GM12891 (cell line): ENCODE measurements around the gene S100A6.
"Not testable (repeated sequence)": the region's sequence is repeated elsewhere in the genome, so short reads cannot be mapped to it uniquely, and the experiment has no call there.

Experiments
- DNase-seq: peaks from one replicate; pipeline ENCODE4 v3.0.0; 2011; ENCODE audit warnings: low spot score; ENCODE audit not compliant: insufficient read length
- FAIRE-seq: peaks from 2 replicates; lab custom pipeline; 2011; peaks lifted over from hg19 to GRCh38; lab: Jason Lieb, UNC
- PAX5 ChIP-seq: IDR thresholded peaks from 2 replicates; pipeline ENCODE4 v1.6.1; 2011; ENCODE audit warnings: low read length, moderate library complexity, mild to moderate bottlenecking; ENCODE audit not compliant: insufficient read depth, severe bottlenecking
- POLR2A ChIP-seq: IDR thresholded peaks from 2 replicates; pipeline ENCODE4 v1.6.1; 2011; ENCODE audit warnings: low read depth, low read length, control low read depth
- POLR2AphosphoS5 ChIP-seq: IDR thresholded peaks from 2 replicates; pipeline ENCODE4 v1.6.1; 2011; ENCODE audit warnings: low read depth, low read length, control low read depth
- POU2F2 ChIP-seq: IDR thresholded peaks from 2 replicates; pipeline ENCODE4 v1.6.1; 2011; ENCODE audit warnings: low read depth, mild to moderate bottlenecking, control low read depth, low read length, moderate library complexity
- SPI1 ChIP-seq: IDR thresholded peaks from 2 replicates; pipeline ENCODE4 v1.6.1; 2011; ENCODE audit warnings: low read depth, low read length, control low read depth
- TAF1 ChIP-seq: IDR thresholded peaks from 2 replicates; pipeline ENCODE4 v1.6.1; 2011; ENCODE audit warnings: low read depth, low read length, control low read depth

The S100A6 gene

DNA sequence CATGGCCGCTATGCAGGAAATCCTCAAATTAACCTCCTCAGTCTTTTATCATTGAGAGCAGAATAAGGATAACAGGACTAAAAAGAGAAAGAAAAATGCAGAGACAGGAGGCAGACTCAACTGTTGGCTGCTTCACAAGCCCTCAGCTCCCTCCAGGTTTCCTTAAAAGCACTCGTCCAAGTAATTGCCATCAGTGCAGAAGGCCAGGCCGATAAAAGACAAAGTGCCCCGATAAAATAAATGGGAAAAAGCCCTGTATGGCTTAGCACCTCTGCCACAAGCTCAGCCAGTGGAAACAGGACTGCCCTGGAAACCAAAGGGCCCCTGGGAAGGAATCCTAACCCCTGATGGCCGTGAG lies 8.1 kb downstream of the S100A6 start:
- TF ChIP-seq TAF1 (no peak), POLR2AphosphoS5 (no peak), POU2F2 (no peak), PAX5 (no peak), SPI1 (no peak), POLR2A (no peak)
- FAIRE-seq: no peak
- DNase-seq: no peak

DNA sequence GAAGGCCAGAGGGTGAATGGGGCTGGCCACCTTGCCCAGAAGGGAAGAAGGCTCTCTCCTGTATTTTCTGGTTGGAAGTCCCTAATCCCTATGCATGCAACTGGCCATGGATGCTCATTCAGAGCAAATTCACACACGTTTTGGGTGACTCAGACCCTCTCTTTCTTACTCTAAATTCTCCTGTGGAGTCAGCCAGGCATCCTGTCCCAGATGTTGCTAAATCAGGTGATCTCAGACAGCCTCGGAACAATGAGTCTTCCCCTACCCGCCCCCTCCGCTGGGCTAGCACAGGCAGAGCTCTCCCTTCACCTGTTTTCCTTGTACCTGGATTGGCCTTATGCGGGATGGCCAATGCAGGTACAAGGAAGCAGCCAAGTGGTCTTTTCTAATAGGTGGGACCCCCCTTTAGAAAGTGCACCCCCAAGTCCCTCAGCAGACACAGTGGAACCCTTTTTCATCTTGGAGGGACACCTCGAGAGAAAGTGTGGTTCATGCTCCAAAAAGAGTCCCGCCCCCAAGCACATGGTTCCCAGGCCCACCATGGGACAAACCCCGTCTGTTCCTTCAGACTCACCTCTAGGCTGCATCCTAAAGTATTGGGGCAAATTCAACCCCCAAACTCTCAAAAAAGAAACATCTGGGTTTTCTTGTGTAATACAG lies 8.6 kb downstream of the S100A6 start:
- DNase-seq (no peak), FAIRE-seq (no peak)

DNA sequence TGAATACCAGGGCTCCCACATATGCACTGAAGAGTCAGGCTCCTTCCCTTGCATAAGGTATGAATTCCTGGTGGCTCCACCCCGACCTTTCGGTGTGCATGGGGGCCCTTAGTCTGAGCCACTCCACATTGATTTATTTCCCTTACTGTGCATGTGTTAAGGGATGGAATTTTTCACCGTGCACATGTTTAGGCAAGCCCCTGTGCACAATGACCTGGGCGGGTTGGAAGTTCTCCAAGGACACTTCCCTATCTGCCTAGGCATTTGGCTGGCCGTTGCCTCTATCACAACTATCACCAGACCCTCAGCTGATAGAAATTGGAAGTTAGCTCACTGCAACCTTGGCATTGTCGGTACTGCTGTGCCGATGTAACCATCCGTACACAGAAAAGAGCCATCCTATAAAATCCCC lies 9.7 kb downstream of the S100A6 start:
- TF ChIP-seq PAX5 (no peak), POU2F2 (no peak), POLR2A (no peak), TAF1 (no peak), POLR2AphosphoS5 (no peak)
- FAIRE-seq (no peak), DNase-seq (no peak)

More for the DNA sequence above, 8.6 kb downstream of the S100A6 start:
- TF ChIP-seq POU2F2 (no peak), TAF1 (no peak), SPI1 (no peak), POLR2A (no peak), POLR2AphosphoS5 (no peak), PAX5 (no peak)

DNA sequence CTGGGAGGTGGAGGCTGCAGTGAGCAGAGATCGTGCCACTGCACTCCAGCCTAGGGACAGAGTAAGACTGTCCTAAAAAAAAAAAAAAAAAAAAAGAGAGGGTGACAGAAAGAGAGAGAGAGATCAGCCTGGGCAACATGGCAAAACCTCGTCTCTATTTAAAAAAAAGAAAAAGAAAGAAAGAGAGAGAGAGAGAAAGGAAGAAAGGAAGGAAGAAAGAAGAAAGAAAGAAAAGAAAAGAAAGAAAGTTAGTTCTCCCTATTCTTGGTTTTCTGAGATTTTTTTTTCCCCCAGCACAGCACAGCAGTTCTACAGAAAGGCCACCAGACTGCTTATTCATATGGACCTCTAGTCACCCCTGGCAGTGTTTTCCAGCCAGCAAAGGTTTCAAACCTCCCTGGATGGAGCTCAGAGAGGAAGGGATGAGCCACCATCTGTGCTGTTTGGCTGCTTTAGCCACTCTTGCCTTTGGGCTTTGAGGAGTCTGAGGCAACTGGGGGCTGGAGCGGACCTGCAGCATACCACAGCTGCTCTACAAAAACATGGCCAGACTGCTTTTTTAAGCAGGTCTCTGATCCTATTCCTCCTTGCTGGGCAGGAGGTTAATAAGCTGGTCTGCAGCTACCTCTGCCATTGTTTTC lies 10.6 kb downstream of the S100A6 start:
- DNase-seq (no peak), FAIRE-seq (no peak)

DNA sequence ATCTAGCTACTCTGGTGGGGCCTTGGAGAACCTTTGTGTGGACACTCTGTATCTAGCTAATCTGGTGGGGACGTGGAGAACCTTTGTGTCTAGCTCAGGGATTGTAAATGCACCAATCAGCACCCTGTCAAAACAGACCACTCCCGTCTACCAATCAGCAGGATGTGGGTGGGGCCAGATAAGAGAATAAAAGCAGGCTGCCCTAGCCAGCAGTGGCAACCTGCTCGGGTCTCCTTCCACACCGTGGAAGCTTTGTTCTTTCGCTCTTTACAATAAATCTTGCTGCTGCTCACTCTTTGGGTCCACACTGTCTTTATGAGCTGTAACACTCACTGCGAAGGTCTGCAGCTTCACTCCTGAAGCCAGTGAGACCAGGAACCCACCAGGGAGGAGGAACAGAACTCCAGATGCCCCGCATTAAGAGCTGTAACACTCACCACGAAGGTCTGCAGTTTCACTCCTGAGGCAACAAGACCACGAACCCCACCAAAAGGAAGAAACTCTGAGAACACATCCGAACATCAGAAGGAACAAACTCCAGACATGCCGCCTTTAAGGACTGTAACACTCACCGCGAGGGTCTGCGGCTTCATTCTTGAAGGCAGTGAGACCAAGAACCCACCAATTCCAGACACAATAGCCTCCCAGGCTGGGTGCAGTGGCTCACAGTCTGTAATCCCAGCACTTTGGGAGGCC lies 13.3 kb downstream of the S100A6 start:
- DNase-seq, FAIRE-seq: not testable (repeated sequence)

More for the DNA sequence above, 10.6 kb downstream of the S100A6 start:
- no peak for TF ChIP-seq POU2F2

DNA sequence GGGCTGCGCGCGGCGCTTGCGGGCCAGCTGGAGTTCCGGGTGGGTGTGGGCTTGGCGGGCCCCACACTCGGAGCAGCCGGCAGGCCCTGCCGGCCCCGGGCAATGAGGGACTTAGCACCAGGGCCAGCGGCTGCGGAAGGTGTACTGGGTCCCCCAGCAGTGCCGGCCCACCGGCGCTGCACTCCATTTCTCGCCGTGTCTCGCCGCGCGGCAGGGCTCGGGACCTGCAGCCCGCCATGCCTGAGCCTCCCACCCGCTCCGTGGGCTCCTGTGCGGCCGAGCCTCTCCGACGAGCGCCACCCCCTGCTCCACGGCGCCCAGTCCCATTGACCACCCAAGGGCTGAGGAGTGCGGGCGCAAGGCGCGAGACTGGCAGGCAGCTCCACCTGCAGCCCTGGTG lies 14.0 kb downstream of the S100A6 start:
- DNase-seq, FAIRE-seq: not testable (repeated sequence)

DNA sequence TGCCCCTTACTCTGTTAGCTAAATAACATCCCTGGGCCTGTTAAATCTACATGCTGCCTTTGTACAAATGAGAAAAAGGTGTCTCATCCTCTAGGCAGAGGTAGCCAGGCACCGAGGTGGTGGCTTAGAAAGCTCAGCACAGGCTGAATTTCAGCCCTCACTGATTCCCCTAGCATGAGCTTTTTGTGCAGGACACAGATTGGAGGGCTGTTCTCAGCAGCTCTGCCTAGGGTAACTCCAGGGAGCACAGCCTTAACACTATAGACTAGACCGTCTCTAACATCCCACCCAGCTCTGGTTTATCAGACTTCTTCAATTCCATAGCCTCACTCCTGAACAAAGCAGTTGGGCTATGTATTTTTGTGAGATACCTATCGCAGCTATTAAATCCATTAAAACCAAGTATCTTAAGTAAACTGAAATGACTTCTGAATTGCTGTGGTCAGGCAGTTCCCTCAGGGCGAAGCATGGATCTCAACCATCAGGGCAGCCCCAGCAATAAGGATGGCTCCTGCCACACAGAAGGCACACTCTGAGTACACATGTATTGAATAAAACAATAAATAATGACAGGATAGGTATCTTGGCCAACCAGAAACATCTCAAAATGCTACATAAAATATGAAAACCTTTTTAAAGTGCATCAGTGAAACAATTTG lies 14.8 kb downstream of the S100A6 start:
- no peak for DNase-seq
- TF ChIP-seq TAF1 (no peak), POU2F2 (no peak), SPI1 (no peak), POLR2A (no peak), POLR2AphosphoS5 (no peak), PAX5 (no peak)
- FAIRE-seq: no peak

DNA sequence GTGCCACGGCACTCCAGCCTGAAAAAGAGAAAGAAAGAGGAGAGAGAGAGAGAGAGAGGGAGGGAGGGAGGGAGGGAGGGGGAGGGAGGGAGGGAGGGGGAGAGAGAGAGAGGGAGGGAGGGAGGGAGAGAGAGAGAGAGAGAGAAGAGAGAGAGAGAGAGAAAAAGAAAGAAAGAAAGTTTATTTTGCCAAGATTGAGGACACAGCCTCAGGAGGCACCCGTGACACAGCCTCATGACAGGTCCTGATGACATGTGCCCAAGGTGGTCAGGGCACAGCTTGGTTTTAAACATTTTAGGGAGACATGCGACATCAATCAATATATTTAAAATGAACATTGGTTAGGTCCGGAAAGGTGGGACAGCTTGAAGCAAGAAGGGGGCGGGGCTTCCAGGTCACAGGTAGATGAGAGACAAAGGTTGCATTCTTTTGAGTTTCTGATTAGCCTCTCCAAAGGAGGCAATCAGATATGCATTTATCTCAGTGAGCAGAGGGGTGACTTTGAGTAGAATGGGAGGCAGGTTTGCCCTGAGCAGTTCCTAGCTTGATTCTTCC lies 15.6 kb downstream of the S100A6 start:
- not testable (repeated sequence) for FAIRE-seq, DNase-seq

DNA sequence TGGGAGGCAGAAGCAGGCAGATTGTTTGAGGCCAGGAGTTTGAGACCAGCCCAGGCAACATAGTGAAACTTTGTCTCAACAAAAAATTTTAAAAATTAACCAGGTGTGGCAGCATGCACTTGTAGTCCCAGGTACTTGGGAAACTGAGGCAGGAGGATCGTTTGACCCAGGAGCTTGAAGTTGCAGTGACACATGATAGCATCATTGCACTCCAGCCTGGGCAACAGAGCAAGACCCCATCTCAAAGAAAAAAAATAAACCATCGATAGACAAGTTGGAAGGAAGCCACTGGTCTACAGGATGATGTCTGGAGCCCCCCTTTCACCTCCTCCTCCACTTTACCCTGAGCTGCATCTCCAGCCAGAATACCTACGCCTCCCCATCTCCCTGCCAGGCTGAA lies 16.5 kb downstream of the S100A6 start:
- DNase-seq: no peak
- TF ChIP-seq TAF1 (no peak), POU2F2 (no peak), POLR2AphosphoS5 (no peak), POLR2A (no peak), SPI1 (no peak), PAX5 (no peak)
- no peak for FAIRE-seq

DNA sequence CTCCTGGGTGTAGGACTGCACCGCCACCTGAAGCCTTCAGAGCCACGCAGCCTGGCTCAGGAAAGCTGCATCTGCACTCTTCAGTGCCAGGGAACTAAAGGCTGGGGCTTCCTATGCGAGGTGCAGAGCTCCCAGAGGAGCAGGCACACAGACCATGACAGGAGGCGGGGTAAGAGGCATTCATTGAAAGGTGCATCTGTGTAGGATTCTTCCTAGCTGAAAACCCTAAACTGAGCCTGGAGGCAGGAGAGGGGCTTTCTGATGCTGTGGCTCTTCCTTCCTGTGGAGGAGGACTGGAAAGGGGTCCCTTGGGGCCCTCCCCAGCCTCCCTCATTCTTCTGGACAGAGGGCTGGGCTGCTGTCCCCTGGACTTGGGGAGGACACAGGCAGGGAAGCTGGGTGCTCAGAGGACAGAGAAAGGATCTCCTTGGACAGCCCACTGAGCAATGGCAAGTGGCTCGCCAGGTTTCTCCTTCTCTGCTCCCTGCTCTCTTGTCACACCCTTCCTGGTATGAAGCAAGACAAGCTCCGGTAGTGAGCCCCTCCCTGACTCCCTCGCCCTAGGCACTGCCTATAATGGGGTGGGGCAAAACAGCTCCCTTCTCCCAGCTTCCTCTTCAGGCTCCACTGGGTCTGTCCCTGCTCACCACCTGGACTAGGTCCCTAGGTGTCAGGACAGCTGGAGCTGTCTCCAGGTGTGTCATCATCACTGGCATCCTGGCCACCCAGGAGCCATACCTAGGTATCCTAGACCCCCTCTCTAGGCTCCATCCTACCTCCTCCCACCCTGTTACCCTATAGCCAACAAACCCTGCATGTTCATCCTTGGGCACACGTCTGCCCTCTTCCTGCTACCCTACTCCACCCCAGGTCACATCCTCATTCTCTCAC lies 20.0 kb downstream of the S100A6 start:
- TF ChIP-seq POLR2A: no peak
- TF ChIP-seq POLR2AphosphoS5: no peak
- no peak for TF ChIP-seq POU2F2
- TF ChIP-seq PAX5: no peak
- TF ChIP-seq SPI1: no peak
- no peak for TF ChIP-seq TAF1
- DNase-seq (no peak), FAIRE-seq (no peak)
